Endodermal cell (in vitro differentiated cells): ENCODE measurements around the gene KMT2C. TPM values are rescaled to one million over a fixed set of nuclear protein-coding genes. Genes with fewer than 3 reads are reported as not detected.
A peak's percentile ranks its signal among the peaks of the same experiment; 100 is the strongest.

Experiments
- DNase-seq: peaks from one replicate; pipeline ENCODE4 v3.0.0-alpha.2; 2017
- H3K27ac ChIP-seq: 2 replicates; pipeline ENCODE4 v1.5.1; 2013; ENCODE audit warnings: mild to moderate bottlenecking, low read depth, low read length, moderate library complexity
- H3K27me3 ChIP-seq: 2 replicates; pipeline ENCODE4 v1.6.1; 2013; ENCODE audit warnings: mild to moderate bottlenecking, low read length, moderate library complexity; ENCODE audit not compliant: insufficient read depth, control insufficient read depth, poor library complexity, severe bottlenecking
- H3K36me3 ChIP-seq: 2 replicates; pipeline ENCODE4 v1.7.0; 2013; ENCODE audit warnings: mild to moderate bottlenecking, low read length, moderate library complexity; ENCODE audit not compliant: control insufficient read depth, insufficient read depth
- H3K4me1 ChIP-seq: one replicate; pipeline ENCODE4 v1.7.0; 2013; ENCODE audit warnings: low read length; ENCODE audit not compliant: control insufficient read depth, insufficient read depth
- H3K4me3 ChIP-seq: 2 replicates; pipeline ENCODE4 v1.5.1; 2013; ENCODE audit warnings: mild to moderate bottlenecking, low read length, moderate library complexity
- H3K9ac ChIP-seq: 2 replicates; pipeline ENCODE4 v1.6.1; 2013; ENCODE audit warnings: mild to moderate bottlenecking, low read length, moderate library complexity; ENCODE audit not compliant: poor library complexity, severe bottlenecking; ENCODE audit errors: extremely low read depth
- H3K9me3 ChIP-seq: 2 replicates; pipeline ENCODE4 v1.6.1; 2013; ENCODE audit warnings: mild to moderate bottlenecking, low read length, moderate library complexity; ENCODE audit not compliant: control insufficient read depth
- H3K27ac Mint-ChIP-seq: 2 replicates; pipeline ENCODE4 v1.8.0; 2020; ENCODE audit warnings: mixed read lengths
- H3K27me3 Mint-ChIP-seq: 2 replicates; pipeline ENCODE4 v1.8.0; 2021; ENCODE audit warnings: mild to moderate bottlenecking, mixed read lengths; ENCODE audit not compliant: insufficient read depth
- H3K36me3 Mint-ChIP-seq: 2 replicates; pipeline ENCODE4 v1.8.0; 2020; ENCODE audit warnings: low read depth, mixed read lengths
- H3K4me1 Mint-ChIP-seq: 2 replicates; pipeline ENCODE4 v1.8.0; 2020; ENCODE audit warnings: mixed read lengths
- H3K4me3 Mint-ChIP-seq: 2 replicates; pipeline ENCODE4 v1.8.0; 2020; ENCODE audit warnings: mild to moderate bottlenecking, moderate library complexity, mixed read lengths
- H3K9me3 Mint-ChIP-seq: 2 replicates; pipeline ENCODE4 v1.8.0; 2020; ENCODE audit warnings: mild to moderate bottlenecking, mixed read lengths
- CTCF ChIP-seq: fragments of 200-600 bp; sonication (generic); conservative IDR thresholded peaks from 2 replicates; pipeline ENCODE4 v1.5.0; 2021; ENCODE audit warnings: antibody characterized with exemption, mild to moderate bottlenecking
- WGBS, 2 experiments: methylation state at CpG; one replicate each; pipeline versions ENCODE4 v1.1.5 to v1.1.7; 2013; ENCODE audit warnings: missing lambda C conversion rate in 2 of 2, mixed read lengths in 1 of 2; ENCODE audit not compliant: insufficient coverage in 1 of 2, insufficient read length in 1 of 2; 5-methylcytosine and 5-hydroxymethylcytosine counted together
- total RNA-seq, 2 donors: library from RNA; stranded (reverse); fragmentation: NEBNext Ultra II Directional in 1 of 2; extraction: Animal tissue kit (Norgen Biotek cat#: 25700) in 1 of 2; gene quantifications; 2 replicates in 1 of 2; 3 replicates in 1 of 2; pipeline ENCODE4 v1.2.1, GENCODE V29; 2021

KMT2C gene
- total RNA-seq, 2 donors from 2014 or later: 54.3 to 60.6 TPM

- Histone ChIP-seq H3K9ac (no peak overlapping the region), H3K4me1 (no peaks in the 10 kb centered on the region), H3K27ac (no peak overlapping the region), H3K4me3 (no peak overlapping the region), H3K9me3 (no peaks in the 10 kb centered on the region), H3K27me3 (no peaks in the 10 kb centered on the region), H3K36me3 (peaks cover 81% of the 10 kb centered on the region)
- H3K4me1 Mint-ChIP-seq: no peaks in the 10 kb centered on the region
- no peak for TF ChIP-seq CTCF
- no peak for DNase-seq
- H3K27me3 Mint-ChIP-seq: no peaks in the 10 kb centered on the region
- H3K9me3 Mint-ChIP-seq: no peaks in the 10 kb centered on the region
- H3K4me3 Mint-ChIP-seq: no peak overlapping the region
- peaks cover 68% of the 10 kb centered on the region for H3K36me3 Mint-ChIP-seq
- no peak overlapping the region for H3K27ac Mint-ChIP-seq
- 91 to 95% methylated on average over 3 to 8 of the region's 8 CpGs for WGBS, 2 experiments
These were observed 318.4 kb downstream of the KMT2C start for GRCh38 chr7:152117356-152117755.

- TF ChIP-seq CTCF: no peak
- DNase-seq: no peak
- 92 to 100% methylated on average over 2 to 8 of the region's 9 CpGs for WGBS, 2 experiments
- Histone ChIP-seq H3K36me3 (peaks cover 72% of the 10 kb centered on the region), H3K4me3 (no peak overlapping the region), H3K9me3 (no peaks in the 10 kb centered on the region), H3K9ac (no peak overlapping the region), H3K4me1 (no peaks in the 10 kb centered on the region), H3K27ac (no peak overlapping the region), H3K27me3 (no peaks in the 10 kb centered on the region)
- Mint-ChIP-seq H3K27me3 (no peaks in the 10 kb centered on the region), H3K36me3 (peaks cover 65% of the 10 kb centered on the region), H3K4me3 (no peak overlapping the region), H3K9me3 (no peaks in the 10 kb centered on the region), H3K4me1 (no peaks in the 10 kb centered on the region), H3K27ac (peak overlapping the region; percentile 33)
These were observed 320.6 kb downstream of the KMT2C start for GRCh38 chr7:152115021-152115718.

- Mint-ChIP-seq H3K4me1 (peaks cover under 1% of the 10 kb centered on the region), H3K27me3 (no peaks in the 10 kb centered on the region), H3K4me3 (no peak overlapping the region), H3K36me3 (peaks cover 58% of the 10 kb centered on the region), H3K27ac (no peak overlapping the region), H3K9me3 (no peaks in the 10 kb centered on the region)
- H3K9me3 ChIP-seq: no peaks in the 10 kb centered on the region
- no peak overlapping the region for H3K4me3 ChIP-seq
- H3K9ac ChIP-seq: no peak overlapping the region
- H3K27ac ChIP-seq: no peak overlapping the region
- H3K36me3 ChIP-seq: peaks cover 64% of the 10 kb centered on the region
- H3K27me3 ChIP-seq: no peaks in the 10 kb centered on the region
- no peak for DNase-seq
- no peak for TF ChIP-seq CTCF
- H3K4me1 ChIP-seq: no peaks in the 10 kb centered on the region
These were observed 323.0 kb downstream of the KMT2C start for GRCh38 chr7:152112829-152113228.
